ENCODE data around the gene ADAM12.

DNA sequence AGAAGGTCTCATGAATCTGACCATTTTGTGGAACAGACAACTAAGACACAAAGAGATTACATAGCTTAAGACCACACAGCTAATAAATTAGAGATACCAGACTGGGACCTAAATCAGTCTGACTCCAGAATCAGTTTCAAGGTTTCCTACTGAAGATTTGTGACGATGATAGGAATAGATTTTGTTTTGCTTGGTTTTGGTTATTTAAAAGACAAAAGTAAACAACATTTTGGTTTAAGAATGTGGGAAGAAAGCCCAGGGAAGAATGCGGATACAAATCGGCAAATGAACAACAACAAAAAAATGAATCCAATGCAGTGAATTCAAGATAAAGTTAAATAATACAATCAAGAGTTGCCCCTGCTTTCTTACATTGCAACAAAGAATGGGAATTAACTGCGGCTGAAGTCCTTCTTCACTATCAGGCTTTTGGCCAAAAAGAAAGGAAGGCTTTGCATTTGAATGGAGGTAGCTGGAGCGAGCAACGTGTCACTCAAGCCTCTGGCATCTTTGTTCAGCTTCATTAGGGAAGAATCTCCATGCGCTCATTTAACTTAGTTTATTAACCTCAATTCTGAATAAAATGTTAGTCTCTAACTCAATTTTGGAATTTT, 210.8 kb downstream of the ADAM12 start:
- TF ChIP-seq, protein P1, sequence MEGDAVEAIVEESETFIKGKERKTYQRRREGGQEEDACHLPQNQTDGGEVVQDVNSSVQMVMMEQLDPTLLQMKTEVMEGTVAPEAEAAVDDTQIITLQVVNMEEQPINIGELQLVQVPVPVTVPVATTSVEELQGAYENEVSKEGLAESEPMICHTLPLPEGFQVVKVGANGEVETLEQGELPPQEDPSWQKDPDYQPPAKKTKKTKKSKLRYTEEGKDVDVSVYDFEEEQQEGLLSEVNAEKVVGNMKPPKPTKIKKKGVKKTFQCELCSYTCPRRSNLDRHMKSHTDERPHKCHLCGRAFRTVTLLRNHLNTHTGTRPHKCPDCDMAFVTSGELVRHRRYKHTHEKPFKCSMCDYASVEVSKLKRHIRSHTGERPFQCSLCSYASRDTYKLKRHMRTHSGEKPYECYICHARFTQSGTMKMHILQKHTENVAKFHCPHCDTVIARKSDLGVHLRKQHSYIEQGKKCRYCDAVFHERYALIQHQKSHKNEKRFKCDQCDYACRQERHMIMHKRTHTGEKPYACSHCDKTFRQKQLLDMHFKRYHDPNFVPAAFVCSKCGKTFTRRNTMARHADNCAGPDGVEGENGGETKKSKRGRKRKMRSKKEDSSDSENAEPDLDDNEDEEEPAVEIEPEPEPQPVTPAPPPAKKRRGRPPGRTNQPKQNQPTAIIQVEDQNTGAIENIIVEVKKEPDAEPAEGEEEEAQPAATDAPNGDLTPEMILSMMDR (IDR thresholded peaks at IDR 0.05) = no peak
- no peak for TF ChIP-seq POLR2A (IDR thresholded peaks at IDR 0.05)
